Measurements from ENCODE around the gene PHC3.

PHC3 gene

GRCh38 chr3:170076715-170077238, 104.8 kb downstream of the PHC3 start:
- no peak for DNase-seq

DNA sequence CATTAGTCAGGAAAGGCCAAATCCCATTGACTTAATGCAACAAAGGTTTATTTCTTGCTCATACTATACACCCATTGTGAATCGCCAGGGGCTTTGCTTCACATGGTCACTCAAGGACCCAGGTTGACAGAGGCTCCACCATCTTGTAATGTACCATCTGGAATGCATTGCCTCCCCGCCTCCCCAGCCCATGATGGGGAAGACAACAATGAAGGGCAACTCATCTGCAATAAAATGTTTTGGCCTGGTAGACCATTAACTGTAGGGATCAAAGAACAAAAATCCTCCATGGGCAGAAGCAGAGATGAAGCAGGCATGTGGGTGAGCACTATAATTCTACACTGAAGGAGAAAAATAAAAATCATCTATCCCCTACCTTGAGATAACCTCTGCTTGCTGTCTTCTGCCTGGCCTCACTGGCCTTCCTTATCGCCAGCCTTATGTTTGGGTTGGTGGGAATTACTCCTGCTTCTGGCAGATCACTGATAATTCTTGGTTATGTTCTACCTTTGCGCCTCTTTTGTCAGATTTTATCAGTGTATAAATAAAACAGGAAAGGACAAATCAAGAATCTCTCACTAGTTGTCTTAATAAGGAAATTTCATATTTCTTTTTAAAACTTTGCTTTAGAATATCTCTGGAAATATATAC, 106.0 kb downstream of the PHC3 start:
- no peak for DNase-seq

DNA sequence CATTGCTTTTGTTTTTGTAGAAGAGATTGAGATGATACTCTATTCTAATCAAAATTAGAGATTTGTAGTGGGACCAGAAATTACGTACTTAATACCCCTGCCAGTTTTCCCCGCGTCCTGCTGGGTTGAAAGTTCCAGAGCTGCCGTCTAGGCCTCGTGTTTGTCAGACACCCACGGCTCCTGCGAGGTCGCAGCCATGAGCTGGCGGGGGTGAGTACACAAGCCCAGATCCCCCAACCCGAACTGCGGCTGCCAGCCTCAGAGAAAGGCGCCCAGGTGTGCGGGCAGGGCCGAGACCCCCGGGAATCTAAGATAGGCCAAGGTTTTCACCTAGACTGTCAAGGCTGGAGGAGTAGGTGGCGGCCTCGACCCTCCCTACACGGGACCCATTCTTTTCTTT, 117.4 kb downstream of the PHC3 start:
- no peak for DNase-seq

GRCh38 chr3:170063691-170064090, 117.8 kb downstream of the PHC3 start:
- DNase-seq = no peak

GRCh38 chr3:170062769-170063168, 118.8 kb downstream of the PHC3 start:
- no peak for DNase-seq

- no peak for DNase-seq
Observed at GRCh38 chr3:170062068-170062467, 119.5 kb downstream of the PHC3 start.

- no peak for DNase-seq
Observed at GRCh38 chr3:170059447-170059846, 122.1 kb downstream of the PHC3 start.

- DNase-seq = peak; percentile 70
Observed at GRCh38 chr3:170058127-170058526, 123.4 kb downstream of the PHC3 start.

DNA sequence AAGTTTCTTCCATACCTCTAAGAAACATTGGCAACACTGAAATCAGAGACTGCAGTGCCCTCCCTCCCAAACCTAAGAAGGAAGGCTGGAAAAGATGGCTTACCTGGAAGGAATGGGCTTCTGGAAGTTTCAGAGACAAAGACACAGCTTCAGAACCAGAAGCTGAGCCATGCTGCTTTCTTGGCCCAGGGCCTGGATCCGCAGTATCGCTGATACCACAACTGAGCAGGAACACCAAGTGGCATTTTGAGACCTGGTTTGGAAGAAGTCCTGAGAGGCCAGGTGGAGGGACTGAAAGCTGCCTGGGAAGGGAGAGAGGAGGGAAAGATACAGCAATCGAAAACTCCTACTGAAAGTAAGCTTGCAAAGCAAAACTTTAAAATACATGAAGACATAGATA, 124.0 kb downstream of the PHC3 start:
- no peak for DNase-seq

GRCh38 chr3:170056710-170057454, 124.7 kb downstream of the PHC3 start:
- peak; percentile 75 for DNase-seq

GRCh38 chr3:170055209-170055608, 126.3 kb downstream of the PHC3 start:
- peak; percentile 83 for DNase-seq

GRCh38 chr3:170054204-170054603, 127.3 kb downstream of the PHC3 start:
- peak; percentile 36 for DNase-seq

DNA sequence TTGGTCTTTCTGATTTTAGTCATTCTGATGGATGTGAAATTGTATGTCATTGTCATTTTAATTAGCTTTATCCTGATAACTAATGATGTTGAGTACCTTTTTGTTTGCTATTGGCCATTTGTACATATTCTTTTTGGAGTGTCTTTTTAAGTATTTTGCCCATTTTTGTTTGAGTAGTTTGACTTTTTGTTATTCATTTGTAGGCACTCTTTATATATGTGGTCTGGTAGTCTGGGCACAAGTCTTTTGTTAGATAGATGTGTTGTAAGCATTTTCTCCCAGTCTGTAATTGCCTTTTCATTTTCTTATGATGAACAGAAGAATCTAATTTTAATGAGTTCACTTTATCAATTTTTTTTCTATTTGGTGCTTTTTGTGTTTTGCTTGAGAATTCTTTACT, 129.1 kb downstream of the PHC3 start:
- no peak for DNase-seq

DNA sequence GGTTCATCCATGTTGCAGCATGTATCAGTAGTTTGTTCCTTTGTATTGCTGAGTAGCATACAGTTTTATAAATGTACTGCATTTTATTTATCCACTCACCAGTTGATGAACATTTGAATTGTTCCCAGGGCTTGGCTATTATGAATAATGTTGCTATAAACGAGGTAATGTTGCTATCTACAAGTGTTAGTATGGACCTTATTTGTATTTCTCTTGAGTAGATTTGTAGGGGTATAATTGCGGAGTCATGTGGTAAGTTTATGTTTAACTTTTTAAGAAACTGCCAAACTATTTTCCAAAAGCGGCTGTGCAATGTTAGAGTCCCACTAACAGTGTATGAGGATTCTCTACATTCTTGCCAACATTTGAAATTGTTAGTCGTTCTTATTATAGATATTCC, 130.8 kb downstream of the PHC3 start:
- DNase-seq = no peak

GRCh38 chr3:170049146-170050000, 132.2 kb downstream of the PHC3 start:
- DNase-seq = no peak

- no peak for DNase-seq
Observed at GRCh38 chr3:170047133-170047404, 134.5 kb downstream of the PHC3 start.

DNA sequence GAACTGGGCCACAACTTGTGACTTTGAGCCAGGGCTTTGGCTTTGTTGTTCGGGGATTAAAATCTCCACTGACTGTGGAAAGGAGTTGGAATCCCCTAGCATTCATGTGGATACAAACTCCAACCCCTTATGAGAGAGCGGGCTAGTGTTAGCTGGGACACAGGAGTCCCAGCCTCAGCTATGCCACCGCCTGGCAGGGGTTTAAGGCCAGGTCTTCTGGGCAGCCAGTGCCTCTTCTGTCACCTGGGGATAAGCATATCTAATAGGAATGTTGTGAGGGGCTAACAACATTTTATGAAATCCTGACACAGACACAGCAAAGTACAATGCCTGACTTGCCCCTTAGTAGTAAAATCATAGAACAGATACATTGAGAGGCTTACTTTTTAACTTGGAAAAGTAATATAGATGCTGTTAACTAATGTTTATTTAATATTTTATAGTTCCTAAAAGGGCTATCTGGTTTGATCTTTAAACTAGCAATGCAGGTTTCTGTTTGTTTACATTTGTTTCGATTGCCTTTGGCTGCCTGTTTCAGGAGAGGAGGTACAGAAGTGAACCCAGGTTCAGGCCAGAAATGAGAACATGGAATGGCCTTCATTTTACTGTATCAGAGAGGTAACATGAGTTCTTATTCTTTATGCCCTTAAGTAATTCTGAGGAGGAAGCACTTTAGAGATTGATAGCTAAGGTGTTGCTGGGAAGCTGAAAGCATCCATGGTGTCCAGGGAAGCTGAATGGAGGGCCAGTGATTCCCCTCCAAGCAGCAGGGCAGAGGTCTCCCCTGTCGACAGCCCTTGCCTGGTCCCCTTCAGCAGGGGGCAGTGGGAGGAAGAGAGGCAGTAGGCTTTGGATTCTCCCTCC, 135.0 kb downstream of the PHC3 start:
- DNase-seq = no peak

GRCh38 chr3:170044795-170045244, 136.7 kb downstream of the PHC3 start:
- DNase-seq = no peak

- no peak for DNase-seq
Observed at GRCh38 chr3:170044271-170044670, 137.3 kb downstream of the PHC3 start.

GRCh38 chr3:170043506-170043905, 138.0 kb downstream of the PHC3 start:
- DNase-seq = no peak

DNA sequence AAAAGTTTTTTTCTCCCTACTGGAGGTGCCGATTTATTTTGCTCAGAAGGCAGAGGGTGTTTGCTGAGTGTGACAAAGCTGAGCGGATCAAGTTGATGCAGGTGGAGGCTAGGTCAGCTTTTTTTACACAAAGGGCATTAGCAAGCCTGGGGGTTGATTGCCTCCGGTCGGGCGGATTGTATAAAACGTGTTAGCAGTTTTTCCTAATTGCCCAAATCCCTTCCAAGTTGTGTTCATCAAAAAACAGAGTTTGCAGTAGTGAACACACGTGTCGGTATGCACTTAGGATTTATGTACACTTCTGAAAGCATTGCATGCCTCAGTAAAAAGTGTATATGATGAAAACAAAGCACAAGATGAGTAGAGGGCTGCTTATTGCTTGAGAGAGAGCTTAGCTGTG, 141.1 kb downstream of the PHC3 start:
- DNase-seq = no peak

DNA sequence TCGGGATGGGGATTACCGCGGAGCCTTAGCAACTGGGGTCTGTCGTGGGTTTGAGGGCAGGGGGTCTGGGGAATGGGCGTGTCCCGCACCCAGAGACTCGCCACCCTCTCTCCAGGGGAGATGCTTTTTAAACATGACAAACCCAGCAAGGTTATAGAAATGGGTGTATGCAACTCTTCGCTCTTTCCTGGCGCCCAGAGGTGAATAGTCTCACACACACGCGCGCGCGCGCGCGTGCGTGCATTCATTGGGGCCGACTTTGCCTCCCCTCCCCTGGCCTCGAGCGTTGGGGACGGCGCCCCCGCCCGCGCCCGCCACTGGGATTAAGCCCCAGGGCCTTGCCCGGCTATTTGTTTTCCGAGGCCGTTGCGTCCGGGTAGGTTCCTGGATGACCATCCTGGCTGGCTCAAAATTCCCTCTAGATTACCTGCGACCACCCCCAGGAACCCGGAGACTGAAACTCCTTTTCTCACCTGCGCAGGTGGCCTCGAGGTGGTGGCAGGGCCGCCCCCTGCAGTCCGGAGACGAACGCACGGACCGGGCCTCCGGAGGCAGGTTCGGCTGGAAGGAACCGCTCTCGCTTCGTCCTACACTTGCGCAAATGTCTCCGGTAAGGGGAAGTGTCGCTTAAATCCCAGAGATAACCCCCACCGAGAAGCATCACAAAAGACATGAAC, 143.0 kb downstream of the PHC3 start:
- DNase-seq = peak; percentile 17
